Measurements from ENCODE around the gene ASB13.
A peak's percentile ranks its signal among the peaks of the same experiment; 100 is the strongest.

The ASB13 gene, protein sequence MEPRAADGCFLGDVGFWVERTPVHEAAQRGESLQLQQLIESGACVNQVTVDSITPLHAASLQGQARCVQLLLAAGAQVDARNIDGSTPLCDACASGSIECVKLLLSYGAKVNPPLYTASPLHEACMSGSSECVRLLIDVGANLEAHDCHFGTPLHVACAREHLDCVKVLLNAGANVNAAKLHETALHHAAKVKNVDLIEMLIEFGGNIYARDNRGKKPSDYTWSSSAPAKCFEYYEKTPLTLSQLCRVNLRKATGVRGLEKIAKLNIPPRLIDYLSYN

DNA sequence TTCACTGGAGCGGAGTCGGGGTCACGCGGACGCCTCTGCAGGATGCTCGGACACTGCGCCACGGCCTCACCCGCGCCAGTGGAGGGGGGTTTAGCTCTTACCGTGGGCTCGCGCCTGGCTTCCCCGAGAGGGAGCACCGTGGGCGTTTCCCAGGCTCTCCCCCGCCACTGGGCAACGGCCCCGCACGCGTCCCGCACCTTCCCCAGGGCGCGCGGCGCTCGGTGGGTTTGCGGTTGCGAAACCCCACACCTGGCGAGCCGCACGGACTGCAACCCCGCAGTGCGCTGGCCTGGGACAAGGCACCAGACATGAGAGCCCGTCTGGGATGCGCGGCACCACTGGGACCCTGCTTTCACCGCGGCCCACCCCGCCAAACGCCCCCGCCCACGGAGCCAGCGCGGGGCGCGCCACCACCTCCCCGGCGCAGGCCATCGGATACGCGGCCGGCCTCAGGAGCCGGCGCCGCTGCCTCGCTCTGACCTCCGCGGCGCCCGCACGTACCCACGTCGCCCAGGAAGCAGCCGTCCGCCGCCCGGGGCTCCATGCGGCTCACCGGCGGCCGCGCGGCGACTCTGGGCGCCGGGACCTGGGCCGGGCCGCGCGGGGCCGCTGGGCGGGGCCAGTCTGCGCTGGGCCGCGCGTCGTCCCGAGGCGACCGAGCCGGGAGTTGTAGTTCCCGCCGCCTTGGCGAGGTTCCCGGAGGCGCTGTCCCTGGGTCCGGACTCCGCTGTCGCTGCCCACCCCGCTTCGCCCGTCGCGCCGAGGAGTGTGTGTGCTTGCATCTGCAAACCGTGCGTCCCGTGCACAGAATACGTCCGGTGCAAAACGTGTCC is at the start of gene ASB13:
Gene ASB13, minus strand, starts transcription at position 588 of the 833 bp plus-strand sequence. Its CDS starts 44 bp downstream, at position 544.
- DNase-seq (ENCODE audit: low read depth): no peak

DNA sequence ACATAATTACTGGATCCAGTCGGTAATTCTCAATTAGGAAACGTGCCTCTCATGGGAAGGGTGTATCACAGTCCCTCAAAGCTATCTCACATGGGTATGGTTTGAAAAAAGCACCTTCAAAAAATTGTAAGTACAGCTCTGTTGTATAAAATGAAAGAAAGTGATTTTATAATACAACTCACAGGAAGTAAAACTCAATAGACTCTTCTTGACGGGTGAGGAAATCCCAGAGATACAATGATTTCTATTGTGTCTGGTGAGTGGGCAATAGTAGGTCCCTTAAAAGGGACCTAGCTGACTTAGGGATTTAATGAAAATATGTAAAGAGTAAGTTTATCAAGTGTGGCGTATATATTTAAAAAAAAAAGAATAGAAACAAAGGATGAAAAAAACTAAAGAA is 45.2 kb upstream of the ASB13 start:
- no peak for DNase-seq (ENCODE audit: low read depth)

DNA sequence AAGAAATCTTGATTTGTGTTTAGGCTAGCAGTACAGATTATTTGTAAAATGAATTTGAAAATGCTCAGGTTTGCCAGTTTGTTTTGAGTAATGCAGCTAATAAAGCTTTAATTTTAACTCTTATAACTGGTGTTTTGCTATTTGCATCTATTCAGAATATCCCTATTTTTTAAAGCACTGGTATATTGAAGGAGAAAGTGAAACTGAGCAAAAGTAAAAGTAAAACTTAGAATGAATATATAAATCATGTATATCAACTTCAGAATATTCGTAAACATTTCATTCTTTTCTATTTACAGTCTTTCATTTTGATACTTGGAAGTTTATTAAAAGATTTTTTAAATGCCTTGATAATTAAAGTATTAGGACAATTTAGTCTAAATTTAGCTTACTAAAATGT is 44.5 kb upstream of the ASB13 start:
- no peak for DNase-seq (ENCODE audit: low read depth)

DNA sequence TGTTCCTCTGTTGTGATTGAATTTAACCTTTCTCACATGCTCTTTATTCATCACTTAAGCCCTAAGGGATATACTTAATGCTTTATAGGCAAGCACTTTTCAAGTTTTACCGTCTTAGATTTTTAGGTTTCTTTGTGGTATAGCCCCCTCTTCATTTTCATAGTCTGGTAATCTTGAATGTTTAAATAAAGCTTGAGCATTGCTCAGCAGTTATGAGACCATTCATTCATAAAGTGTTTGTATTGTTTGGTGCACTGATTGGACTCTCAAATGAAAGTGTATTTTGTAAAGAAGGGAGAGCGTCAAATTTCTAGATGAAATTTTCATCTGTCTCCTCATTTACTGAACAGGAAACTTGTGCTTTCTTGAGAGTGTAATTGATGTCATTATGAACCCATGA is 43.5 kb upstream of the ASB13 start:
- DNase-seq (ENCODE audit: low read depth): no peak

DNA sequence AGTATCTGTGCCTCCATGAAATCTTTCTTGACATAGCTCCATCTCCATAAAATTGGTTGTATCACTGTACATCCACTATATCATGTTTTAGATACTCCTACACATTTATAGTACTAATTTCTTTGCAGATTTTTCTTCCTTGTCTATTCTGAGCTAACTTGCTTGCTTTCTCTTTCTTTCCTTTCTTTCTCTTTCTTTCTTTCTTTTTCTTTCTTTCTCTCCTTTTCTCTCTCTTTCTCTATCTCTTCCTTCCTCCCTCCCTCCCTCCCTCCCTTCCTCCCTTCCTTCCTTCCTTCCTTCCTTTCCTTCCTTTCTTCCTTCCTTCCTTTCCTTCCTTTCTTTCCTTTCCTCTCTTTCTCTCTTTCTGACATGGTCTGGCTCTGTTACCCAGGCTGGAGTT is 42.0 kb upstream of the ASB13 start:
- no peak for DNase-seq (ENCODE audit: low read depth)

DNA sequence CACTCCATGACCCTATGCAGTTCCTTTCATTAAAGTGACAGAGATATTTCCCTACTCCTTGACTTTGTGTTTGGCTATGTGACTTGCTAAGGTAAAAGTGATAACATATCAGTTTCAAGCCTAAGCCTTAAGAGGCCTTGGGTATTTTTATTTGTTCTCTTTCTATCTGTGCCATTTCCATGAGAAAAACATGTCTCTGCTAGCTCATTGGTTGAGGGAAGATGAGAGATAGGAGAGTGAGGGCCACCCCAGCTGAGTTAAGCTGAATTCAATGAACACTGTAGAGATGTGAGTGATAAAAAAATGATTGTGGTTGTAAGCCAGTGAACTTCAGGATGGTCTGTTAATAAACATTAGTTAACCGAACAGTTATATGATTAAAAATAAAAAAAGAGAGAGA is 31.7 kb upstream of the ASB13 start:
- no peak for DNase-seq (ENCODE audit: low read depth)

DNA sequence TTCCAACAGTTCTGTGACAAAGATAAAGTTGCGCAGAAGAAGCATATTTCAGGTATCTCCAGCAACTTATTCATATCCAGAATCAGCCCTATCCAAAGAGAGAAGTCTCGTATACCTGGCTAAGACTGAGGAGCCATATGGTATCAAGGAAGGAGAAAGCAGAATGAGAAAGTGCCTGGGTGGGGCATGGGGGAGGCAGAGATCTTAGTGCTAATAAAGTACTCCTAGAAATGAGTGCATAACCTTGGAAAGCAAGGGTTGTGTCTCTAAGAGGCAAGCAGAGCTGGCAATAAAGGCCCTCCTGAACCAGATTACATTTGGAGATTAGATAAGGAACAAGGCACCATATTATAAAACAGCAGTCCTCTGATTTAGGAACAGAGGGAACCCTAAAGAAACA is 30.9 kb upstream of the ASB13 start:
- no peak for DNase-seq (ENCODE audit: low read depth)

DNA sequence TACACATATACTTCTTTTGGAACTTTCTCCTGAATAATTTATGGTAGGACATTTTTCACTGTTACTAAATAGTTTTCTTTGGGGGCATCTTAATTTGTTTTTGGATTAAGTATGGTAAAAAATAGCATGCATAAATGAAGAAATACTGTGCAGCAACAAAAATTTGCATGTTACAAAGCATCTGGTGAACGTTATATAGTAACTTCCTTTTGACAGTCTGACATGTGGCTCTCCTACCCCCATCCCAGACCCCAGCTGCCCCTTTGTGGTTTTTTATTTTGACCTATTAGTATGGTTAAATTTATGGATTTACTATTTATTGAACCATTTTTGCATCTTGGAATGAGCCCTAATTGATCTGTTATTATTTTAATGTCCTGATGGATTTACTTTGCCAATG is 28.2 kb upstream of the ASB13 start:
- no peak for DNase-seq (ENCODE audit: low read depth)

DNA sequence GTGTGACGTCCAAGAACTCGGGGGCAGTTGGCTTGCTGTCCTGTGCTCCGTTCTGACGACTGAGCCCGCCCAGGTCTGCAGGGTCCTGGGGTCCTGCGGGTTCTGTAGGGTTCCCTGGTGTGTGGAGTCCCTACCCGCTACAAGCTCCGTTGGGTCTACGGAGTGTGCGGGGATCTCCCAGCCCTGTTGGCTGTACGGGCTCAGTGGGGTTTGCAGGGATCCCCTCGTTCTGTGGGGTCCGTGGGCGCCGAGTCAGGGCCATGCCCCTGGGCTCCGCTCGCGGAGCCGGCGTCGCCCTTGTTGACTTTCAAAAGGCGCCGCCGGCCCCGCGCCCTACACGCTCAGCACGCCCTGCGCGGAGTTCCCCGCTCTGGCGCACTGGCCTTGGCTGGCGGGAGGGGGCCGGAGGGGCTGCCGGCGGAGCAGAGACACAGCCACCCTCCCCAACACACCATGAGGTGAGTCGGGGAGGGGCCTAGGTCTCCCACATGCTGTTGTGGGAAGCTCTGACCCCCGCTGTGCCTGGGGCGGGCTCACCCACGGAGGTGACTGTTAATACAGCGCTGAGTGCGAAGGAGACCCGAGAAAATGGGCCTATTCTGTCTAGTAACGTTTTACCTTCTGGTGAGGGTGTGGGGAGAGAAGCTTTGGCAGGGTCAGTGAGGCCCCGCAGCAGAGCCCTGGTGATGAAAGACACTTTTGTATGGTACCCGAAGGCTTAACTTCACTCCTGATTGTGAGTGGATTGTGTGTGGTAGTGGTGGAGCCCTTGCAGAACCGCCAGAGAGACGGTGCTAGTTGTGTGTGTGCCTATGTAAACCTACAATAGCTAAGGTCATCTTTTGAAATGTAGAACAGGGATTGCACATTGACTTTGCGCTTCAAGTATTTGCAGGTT is 26.3 kb upstream of the ASB13 start:
- DNase-seq (ENCODE audit: low read depth): no peak

DNA sequence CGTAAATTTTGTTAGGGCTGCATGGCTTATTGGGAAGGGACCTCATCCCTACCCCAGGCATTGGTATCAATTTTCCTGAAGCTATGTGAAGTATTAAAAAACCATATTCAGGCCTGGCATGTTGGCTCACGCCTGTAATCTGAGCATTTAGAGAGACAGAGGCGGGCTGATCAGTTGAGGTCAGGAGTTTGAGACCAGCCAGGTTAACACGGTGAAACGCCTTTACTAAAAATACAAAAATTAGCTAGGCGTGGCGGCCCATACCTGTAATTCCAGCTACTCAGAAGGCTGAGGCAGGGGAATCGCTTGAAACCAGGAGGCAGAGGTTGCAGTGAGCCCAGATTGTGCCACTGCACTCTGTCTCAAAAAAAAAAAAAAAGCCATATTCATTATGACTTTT is 25.4 kb upstream of the ASB13 start:
- DNase-seq (ENCODE audit: low read depth): no peak

DNA sequence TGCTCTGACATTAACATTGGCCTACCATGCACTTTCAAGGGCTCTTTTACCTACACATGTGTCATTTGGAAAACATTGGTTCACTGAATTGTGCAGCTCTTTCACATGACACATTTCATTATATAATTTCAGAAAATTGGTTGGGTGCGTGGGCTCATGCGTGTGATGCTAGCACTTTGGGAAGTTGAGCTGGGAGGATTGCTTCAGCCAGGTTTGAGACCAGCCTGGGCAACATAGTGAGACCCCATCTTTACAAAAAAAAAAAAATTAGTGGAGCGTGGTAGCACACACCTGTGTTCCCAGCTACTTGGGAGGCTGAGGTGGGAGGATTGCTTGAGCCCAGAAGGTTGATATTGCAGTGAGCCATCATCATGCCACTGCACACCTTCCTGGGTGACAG is 22.2 kb upstream of the ASB13 start:
- DNase-seq (ENCODE audit: low read depth): no peak

DNA sequence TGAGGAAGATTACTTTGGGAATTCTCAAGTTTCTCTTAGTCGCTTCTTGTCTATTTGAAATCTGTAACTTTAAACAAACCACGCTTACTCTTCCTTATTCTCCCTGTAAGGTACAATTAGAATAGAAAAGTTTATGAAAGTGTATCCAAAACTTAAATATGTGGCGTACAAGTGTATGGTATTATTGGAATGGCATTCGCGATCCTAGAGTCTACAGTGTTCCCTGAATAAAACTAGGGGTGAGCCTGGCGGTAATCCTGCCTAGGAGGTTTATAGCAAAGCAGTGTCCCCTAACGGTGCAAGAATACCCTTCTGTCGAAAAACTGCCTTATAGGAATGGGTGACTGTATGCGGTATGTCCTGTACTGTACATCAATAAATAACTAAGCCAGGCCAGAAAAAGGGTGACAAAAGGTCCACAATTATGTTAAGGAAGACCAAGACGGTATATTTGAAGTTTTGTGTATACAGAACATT is 19.4 kb upstream of the ASB13 start:
- DNase-seq (ENCODE audit: low read depth): no peak

DNA sequence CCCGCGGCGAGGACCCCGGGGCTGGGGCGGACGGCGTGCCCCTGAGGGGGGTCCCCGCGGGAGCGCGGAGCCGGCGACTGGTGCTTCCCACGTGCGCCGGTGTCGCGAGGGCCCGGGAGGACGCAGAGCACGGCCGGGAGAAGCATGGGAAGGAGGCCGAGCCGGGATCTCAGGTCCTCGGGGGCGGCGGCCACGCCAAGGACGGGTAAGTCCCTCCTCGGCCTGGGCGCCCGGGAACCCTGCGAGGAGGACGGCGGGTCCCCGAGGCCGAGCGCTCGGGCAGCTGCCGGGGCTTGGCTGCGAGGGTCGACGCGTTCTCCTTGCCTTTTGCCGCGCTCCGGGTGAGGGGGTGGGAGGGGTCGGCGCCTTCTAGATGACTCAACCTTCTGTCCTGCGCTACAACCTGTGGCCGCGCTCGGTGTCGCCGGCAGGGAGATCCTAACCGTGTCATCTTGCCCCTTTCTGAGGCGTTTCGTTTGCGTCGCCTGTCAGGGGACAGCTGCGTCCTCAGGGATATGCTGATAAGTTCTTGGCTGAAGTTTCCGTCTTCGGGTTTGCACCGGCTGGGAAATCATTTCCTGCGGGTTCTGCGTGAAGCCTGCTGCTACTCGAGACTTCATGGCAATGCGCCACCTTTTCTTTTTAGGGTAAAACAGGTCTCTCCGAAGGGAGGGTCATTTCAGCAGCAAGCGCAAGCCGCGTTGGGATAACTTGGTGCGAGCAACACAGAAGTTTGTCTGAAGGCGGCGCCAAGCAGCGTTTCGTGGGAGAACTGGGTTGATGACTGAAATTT is 18.8 kb upstream of the ASB13 start:
- DNase-seq (ENCODE audit: low read depth): no peak

DNA sequence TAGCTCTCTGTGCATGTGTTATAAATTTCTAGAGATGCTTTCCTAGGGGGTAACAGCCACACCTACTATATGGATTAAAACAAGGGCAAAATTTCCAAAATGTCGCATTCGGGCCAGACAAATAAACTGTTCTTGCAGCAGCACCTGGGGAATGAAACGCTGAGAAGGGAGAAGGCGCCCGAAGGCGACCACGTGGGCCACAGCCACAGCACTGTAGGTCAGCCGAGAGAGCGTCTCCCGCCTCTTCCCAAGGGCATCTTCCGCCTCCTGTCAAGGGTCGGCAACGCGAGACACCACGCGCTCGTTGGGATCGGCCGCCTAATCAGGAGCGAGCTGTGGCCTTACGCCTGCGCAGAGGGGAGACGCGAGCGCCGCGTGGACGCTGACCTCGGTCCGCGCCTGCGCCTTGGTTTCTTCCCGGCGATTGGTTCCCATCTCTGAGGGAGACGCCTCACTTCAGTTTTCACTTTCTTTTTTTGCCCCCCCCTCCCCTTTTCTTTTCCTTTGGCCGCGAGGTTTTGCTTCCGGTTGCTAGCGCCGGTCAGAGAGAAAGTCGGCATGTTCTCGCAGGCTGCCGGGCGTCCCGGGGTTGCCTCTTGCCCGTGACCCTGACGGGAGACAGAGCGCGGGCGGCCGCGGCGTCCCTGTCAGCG is 18.0 kb upstream of the ASB13 start, which contains the start of gene TASOR2:
Gene TASOR2, plus strand, starts transcription at position 521 of the 653 bp plus-strand sequence. CDS start 35,805 bp downstream, outside the sequence.
- DNase-seq (ENCODE audit: low read depth): peak; percentile 72

DNA sequence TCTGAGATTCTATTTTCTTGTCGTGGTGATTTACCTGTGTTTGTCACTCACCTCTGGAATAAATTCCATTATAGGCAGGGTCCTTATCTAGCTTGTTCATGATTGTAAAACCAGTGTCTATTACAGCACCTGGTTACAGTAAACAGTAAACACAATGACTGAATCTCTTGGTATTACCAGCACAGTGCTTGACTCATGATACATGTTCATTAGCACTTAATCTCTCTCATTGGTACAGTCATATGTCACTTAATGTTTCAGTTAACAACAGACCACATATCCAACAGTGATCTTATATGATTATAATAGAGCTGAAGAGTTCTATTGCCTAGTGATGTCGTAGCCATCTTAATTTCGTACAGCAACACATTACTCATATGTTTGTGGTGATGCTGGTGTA is 16.7 kb upstream of the ASB13 start:
- DNase-seq (ENCODE audit: low read depth): no peak

DNA sequence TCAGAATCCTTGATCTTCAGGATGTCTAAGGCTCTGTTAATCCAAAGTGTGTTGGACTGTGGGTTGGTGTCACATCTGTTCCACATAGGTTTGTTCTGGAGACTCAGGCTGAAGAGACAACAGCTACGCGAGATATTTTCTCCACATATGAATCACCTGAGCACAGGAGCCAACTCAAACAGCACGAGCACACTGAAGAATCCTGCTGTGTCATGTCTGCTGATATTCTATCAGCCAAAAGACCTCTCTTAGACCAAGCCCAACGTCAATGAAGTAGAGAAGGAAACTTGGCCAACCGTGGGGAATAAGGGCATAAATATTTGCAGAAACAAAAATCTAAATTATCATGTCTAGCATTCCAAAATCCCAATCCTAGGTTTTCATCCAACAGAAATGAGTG is 15.5 kb upstream of the ASB13 start:
- no peak for DNase-seq (ENCODE audit: low read depth)

DNA sequence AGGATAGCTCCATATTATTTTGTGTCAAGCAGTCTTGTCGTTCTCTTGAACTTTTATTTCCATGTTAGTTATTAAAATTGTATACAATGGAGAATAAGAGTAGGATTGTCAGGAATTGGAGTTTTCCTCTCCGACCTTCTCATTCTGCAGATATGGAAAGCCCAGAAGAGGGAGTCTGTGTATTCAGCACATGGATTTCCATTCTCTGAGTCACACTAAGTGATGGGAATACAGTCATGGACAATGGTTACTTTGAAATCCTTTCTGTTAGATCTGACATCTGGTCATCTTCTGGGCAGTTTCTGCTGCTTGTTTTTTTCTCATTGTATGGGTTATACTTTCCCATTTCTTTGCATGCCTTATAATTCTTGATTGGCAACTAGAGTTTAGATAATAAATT is 13.2 kb upstream of the ASB13 start:
- no peak for DNase-seq (ENCODE audit: low read depth)

DNA sequence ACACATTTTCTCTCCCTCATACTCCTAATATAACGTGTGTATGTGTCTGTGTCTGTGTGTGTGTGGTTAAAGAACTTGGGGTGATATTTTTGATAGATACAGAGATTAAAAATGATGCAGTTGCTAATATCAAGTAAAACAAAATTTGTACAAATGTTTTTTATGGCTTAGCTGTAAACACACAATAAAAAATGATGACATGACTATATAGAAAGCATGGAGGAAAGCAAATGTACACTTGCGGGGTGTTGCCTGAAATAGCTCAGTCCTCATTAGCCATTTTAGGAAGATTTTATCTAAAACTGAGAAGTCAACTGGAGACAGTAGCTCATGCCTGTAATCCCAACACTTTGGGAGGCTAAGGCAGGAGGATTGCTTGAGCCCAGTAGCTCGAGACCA is 12.6 kb upstream of the ASB13 start:
- no peak for DNase-seq (ENCODE audit: low read depth)

DNA sequence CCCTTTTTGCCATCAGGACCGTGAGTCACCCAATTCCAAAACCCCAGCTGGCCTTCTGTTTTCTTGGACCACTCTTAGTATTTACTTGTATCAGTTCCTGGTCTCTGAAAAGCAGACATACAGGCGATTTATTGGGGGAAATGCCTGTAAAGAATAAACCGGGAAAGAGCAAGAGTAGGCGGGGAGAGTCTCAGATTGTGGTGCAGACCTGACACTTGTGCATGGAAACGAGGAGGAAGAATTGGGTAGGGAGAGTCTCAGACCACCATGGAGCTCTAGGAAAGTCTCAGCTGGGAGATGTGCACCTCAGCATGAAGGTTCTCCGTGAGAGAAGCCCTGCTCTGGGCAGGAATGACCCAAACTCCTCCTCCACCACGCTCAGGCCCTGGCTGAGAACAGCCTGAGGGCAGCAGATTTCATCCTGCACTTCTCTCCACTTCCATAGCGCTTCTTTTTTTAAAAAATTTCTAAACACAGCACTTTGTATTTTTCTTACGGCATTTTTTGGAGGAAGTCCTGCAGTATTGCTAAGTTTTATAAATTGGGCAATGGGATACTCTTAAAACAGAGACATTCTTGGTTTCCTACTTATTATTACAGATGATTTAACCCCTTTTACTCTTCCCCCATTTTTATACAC is 12.1 kb upstream of the ASB13 start:
- DNase-seq (ENCODE audit: low read depth): no peak

DNA sequence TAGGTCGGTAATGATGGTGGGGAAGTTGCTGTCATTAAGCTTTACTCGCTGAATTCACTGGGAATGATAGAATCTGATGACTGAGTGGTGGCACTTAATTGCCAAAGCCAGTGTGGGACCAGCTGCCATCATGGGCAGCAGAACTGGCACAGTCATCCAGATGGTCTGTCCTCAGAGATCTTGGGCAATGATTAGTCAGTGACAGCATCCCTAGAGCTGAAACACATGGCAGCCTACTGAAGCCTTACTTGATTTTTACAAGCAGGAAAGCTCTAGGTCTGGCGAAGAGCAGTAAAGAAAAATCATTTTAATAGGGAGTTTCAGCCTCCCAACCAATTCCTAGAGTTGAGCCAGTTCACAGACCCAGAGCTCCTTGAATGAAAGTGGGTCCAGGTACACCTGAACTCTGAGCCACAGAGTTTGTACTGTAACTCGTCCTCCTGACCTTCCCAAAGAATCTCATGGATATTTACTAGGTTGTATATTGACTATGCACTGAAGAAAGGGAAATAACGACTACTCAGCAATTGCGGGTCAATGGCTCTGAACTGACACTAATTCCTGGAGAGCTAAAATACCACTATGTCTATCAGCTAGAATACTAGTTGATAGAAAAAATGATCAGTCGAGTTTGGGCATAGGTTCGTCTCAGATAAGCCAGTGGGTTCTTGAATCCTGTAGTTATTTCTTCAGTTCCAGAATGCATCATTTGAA is 4.4 kb upstream of the ASB13 start:
- DNase-seq (ENCODE audit: low read depth): no peak
